ENCODE data around the gene ARHGAP22. TPM values are rescaled to one million over a fixed set of nuclear protein-coding genes. Genes with fewer than 3 reads are reported as not detected.
A peak's percentile ranks its signal among the peaks of the same experiment; 100 is the strongest.

Gene ARHGAP22
- polyA plus RNA-seq, 10 donors = 1.1 to 2.2 (median 1.3) TPM

- peak; percentile 15 to 70 (median 55) for DNase-seq
Observed at GRCh38 chr10:48533951-48534720, 70.7 kb downstream of the ARHGAP22 start.

GRCh38 chr10:48533540-48533939, 71.3 kb downstream of the ARHGAP22 start:
- DNase-seq = no peak

DNA sequence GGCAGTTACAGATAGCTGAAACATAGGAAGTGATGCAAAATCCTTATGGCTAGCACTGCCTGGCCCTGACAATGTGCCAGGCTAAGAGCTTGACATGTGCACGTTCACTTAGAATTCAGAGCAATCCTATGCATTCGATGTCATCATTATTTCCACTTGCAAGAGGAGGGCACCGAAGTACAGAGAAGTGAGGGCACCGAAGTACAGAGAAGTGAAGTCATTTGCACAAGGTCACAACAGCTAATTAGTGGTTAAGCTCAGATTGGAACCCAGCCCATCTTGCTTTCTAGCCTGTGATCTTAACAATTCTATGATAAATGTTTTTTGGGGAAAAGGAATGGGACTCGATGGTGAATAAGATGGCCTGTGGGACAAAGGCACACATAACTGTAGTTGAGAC, 73.4 kb downstream of the ARHGAP22 start:
- DNase-seq = no peak

GRCh38 chr10:48529331-48529730, 75.5 kb downstream of the ARHGAP22 start:
- DNase-seq = no peak

GRCh38 chr10:48527756-48528155, 77.1 kb downstream of the ARHGAP22 start:
- no peak for DNase-seq

GRCh38 chr10:48526846-48527505, 77.9 kb downstream of the ARHGAP22 start:
- DNase-seq = no peak

- peak in 2 of 3 donors; percentile 60 to 75 for DNase-seq
Observed at GRCh38 chr10:48526011-48526821, 78.7 kb downstream of the ARHGAP22 start.

DNA sequence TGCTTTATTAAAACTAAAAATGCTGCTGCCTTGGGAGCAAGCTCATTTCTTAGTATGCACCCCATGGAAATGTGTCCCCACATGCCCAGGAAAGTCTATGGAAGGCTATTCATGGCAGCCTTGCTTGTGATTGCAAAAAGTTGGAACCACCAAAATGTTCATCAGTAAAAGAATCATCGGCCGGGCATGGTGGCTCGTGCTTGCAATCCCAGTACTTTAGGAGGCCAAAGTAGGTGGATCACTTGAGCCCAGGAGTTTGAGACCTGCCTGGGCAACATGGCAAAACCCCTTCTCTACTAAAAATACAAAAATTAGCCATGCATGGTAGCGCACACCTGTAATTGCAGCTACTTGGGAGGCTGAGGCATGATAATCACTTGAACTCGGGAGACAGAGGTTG, 79.8 kb downstream of the ARHGAP22 start:
- no peak for DNase-seq

DNA sequence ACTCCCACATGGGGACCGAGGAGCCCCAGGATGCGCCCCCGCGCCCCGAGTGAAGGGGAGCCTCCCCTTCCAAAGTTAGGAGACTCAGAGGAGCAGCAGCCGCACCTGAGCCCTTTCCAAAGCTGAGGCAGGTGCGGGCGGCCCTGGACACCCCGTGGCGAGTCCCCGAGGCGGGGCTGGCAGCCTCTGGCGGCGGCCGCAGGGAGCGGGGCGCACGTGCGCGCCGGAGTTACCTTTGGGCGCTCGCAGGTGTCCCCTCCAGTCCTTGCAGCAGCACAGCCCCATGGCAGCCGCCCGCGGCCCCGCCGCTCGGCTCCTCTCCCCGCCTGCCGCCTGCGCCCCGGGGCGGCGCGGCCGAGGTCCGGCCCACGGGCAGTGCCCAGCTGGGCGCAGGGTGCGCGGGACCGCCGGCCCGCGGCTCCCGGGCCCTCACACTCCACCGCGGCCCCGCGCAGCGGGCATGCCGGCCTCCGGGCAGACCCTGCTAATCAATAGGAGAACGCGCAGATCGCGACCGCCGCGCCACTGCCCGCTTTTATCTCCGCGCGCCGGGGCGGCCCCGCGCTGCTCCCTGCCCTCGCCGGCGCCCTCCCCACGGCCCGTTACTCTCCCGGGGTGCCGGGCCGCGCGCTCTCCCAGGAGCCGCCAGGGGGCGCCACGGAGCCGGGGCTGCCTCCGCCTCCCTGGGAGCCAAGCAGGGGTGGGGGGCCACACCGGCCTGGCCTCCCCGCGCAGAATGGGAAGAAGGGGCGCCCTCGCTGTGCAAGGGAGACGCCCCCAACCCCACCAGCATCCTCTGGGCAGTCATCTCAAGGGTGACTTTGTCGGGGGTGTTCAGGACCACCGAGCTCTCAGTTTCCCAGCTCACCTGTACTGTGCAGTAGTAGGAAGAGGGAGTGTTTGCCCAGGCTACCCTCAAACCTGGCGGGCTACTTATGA, 80.8 kb downstream of the ARHGAP22 start:
- peak in 1 of 3 donors; percentile 26 for DNase-seq

DNA sequence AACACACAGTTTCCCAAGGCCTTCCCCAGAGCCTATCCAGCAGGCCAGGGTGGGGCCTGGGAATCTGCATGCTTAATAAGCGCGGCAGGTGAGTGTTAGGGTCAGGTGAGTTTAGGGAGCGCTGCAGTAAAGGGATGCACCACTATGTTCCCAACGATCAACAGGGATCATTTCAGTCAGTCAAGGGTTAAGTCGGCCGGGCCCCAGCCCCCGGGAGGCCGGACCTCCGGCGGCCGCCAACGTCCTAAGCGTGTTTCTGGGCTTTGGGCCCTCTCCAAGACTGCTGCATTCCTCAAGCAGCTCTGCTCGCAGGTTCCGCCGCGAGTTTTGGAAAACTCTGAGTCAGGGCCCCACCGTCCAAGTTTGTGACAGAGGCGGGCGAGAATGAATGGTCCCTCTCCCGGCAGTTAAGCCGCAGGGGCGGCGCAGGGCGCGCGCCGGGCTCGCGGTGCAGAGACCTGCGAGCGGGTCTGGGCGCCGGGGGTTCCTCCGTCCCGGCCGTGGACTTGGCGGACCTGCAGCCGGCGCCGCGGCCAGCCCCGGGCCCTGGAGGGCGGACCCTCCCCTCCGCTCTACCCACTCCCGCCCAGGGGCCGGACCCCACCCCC, 81.6 kb downstream of the ARHGAP22 start:
- peak; percentile 85 to 90 (median 89) for DNase-seq

DNA sequence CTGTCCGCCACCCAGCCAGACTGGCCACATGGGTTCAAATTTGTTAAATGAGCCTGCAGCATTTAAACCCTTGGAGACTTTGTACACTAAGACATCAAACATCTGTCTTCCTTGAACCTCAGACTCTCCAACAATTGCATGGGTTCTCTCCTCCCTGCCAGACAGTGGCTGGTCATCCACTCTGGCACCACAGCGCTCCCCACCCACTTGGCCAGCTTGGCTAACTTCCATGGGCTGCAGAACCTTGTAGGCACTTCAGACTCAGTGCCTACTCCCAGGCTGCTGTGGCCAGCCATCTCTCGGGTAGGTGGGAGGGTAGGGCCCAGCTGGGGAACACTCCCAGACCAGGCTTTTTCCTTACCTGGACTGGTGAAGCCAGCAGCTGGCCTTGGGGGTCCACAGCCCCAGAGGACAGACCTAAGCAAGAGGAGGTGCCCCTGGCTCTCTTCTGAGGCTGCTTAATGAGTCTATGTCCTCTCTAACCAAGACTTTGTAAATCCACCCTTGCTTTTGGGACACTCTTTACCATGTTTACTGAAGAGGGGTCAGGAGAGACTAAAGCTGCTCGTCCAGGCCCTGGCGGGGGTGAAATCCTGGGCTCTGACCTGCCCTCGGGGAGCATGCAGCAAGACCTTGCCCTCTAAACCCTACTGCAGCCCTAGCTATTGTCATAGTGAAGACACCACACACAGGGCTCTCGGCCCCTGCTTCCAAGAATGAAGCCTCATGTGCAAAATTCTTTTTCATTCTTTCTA, 82.7 kb downstream of the ARHGAP22 start:
- no peak for DNase-seq

DNA sequence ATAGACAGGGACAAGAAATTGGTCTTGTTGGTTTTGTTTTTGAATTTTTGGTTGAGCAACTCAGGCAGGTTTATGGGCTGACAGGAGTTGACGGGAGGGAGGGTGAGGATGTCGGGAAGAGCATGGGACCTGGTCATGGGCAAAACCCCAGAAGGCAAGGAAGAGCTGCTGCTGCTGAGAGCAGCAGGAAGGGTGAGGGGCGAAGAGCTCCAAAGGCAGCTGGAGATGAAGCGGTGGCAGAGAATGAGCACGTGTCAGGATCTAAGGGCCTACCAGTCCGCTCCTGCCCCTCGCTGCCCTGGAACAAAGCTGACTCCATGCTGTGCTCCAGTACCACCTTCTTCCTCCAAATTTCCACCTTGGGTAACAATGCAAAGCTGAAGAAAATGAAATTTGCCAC, 84.3 kb downstream of the ARHGAP22 start:
- no peak for DNase-seq

- DNase-seq = no peak
Observed at GRCh38 chr10:48520184-48520506, 84.7 kb downstream of the ARHGAP22 start.

DNA sequence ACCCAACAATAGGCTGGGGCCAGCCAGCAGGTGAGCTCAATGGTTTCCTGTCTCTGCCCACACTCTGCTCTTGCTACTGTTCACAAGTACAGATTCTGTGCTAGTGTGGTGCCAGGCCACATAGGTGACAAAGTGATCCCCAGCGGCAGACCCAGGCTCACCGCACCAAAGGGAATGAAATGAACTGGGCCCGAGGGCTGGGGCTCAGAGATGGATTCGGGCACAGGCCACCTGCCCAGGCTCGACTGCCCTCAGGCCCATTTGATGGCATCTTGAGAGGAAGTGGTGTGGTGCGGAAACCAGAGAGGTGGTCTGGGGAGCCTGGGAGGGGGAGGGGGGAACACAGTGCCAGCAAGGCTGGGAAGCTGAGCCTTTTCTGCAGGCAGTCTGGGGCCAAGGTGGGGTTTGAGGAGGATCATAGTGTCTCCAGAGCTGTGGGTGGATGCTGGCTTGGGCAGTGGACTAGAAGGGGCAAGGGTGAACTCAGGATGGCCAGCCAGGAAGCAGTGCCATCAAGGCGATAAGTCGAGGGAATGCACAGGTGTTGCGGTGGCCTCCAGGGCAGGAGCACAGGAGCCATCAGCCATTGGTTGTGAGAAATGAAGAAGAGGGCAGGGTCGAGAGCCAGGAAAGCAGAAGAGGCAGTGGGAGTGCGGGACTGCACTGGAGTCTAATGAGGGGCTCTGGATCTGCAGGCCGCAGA, 85.2 kb downstream of the ARHGAP22 start:
- no peak for DNase-seq

GRCh38 chr10:48518986-48519385, 85.9 kb downstream of the ARHGAP22 start:
- no peak for DNase-seq

- no peak for DNase-seq
Observed at GRCh38 chr10:48517911-48518811, 86.7 kb downstream of the ARHGAP22 start.

- no peak for DNase-seq
Observed at GRCh38 chr10:48517482-48517881, 87.4 kb downstream of the ARHGAP22 start.

DNA sequence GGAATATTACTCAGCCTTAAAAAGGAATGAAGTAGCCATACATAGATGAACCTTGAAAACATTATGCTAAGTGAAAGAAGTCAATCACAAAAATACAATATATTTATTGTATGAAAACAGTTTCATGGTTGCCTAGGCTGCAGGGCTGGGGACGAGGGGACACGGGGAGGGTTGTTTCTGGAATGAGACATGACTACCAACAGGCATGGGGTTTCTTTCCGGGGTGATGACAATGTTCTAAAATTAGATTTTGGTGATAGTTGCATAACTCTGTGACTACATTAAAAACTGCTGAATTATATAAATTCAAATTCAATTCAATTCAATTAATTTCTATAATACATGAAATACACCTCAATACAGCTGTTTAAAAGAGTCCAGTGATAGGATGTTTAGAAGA, 88.0 kb downstream of the ARHGAP22 start:
- DNase-seq = no peak

GRCh38 chr10:48514916-48515315, 90.0 kb downstream of the ARHGAP22 start:
- no peak for DNase-seq
